ENCODE measurements around the gene RGMB. TPM values are rescaled to one million over a fixed set of nuclear protein-coding genes. Genes with fewer than 3 reads are reported as not detected.

Gene RGMB
- total RNA-seq, 3 donors from 2014 or later, result 22.0 to 23.1 (median 22.1) TPM

GRCh38 chr5:98791898-98792580 lies 18.6 kb downstream of the RGMB start:
- Histone ChIP-seq H3K36me3 (no peaks in the 10 kb centered on the region), H3K27ac (peak overlapping the region in 1 of 2 donors; percentile 36), H3K4me3 (no peak overlapping the region), H3K9me3 (no peaks in the 10 kb centered on the region), H3K4me1 (peaks cover 0 to 8% of the 10 kb centered on the region in 2 donors), H3K27me3 (no peaks in the 10 kb centered on the region)
- no peak for DNase-seq (ENCODE audit: low spot score in 2 of 2)
- intact Hi-C loops (cut with DNase I; ENCODE audit: low total_unique reads), result no loop called here
- TF ChIP-seq CTCF (IDR thresholded peaks at IDR 0.05) (no peak), POLR2A (IDR thresholded peaks at IDR 0.05) (no peak), POLR2AphosphoS5 (IDR thresholded peaks at IDR 0.05) (no peak)

GRCh38 chr5:98793223-98793622 lies 19.8 kb downstream of the RGMB start:
- Histone ChIP-seq H3K4me3 (no peak overlapping the region), H3K36me3 (no peaks in the 10 kb centered on the region), H3K4me1 (no peaks in the 10 kb centered on the region), H3K27ac (no peak overlapping the region), H3K9me3 (no peaks in the 10 kb centered on the region), H3K27me3 (no peaks in the 10 kb centered on the region)
- intact Hi-C loops (cut with DNase I; ENCODE audit: low total_unique reads), result no loop called here
- no peak for DNase-seq (ENCODE audit: low spot score in 2 of 2)
- TF ChIP-seq POLR2AphosphoS5 (IDR thresholded peaks at IDR 0.05), result no peak
- TF ChIP-seq CTCF (IDR thresholded peaks at IDR 0.05), result no peak
- no peak for TF ChIP-seq POLR2A (IDR thresholded peaks at IDR 0.05)

GRCh38 chr5:98794001-98794400 lies 20.5 kb downstream of the RGMB start:
- TF ChIP-seq POLR2A (IDR thresholded peaks at IDR 0.05), result no peak
- no peak for TF ChIP-seq POLR2AphosphoS5 (IDR thresholded peaks at IDR 0.05)
- no peak for TF ChIP-seq CTCF (IDR thresholded peaks at IDR 0.05)
- no peak for DNase-seq (ENCODE audit: low spot score in 2 of 2)
- H3K4me1 ChIP-seq, result no peaks in the 10 kb centered on the region
- H3K36me3 ChIP-seq, result no peaks in the 10 kb centered on the region
- H3K27ac ChIP-seq, result no peak overlapping the region
- no peaks in the 10 kb centered on the region for H3K9me3 ChIP-seq
- intact Hi-C loops (cut with DNase I; ENCODE audit: low total_unique reads), result no loop called here
- H3K4me3 ChIP-seq, result no peak overlapping the region
- H3K27me3 ChIP-seq, result no peaks in the 10 kb centered on the region

GRCh38 chr5:98794414-98795080 lies 21.1 kb downstream of the RGMB start:
- Histone ChIP-seq H3K36me3 (no peaks in the 10 kb centered on the region), H3K27ac (no peak overlapping the region), H3K4me3 (no peak overlapping the region), H3K9me3 (no peaks in the 10 kb centered on the region), H3K27me3 (no peaks in the 10 kb centered on the region), H3K4me1 (no peaks in the 10 kb centered on the region)
- DNase-seq (ENCODE audit: low spot score in 2 of 2), result no peak
- TF ChIP-seq CTCF (IDR thresholded peaks at IDR 0.05) (no peak), POLR2A (IDR thresholded peaks at IDR 0.05) (no peak), POLR2AphosphoS5 (IDR thresholded peaks at IDR 0.05) (no peak)
- intact Hi-C loops (cut with DNase I; ENCODE audit: low total_unique reads), result no loop called here

- no peak for TF ChIP-seq CTCF (IDR thresholded peaks at IDR 0.05)
- TF ChIP-seq POLR2A (IDR thresholded peaks at IDR 0.05), result no peak
- TF ChIP-seq POLR2AphosphoS5 (IDR thresholded peaks at IDR 0.05), result no peak
- intact Hi-C loops (cut with DNase I; ENCODE audit: low total_unique reads), result no loop called here
- DNase-seq (ENCODE audit: low spot score in 2 of 2), result no peak
- no peak overlapping the region for H3K27ac ChIP-seq
- no peaks in the 10 kb centered on the region for H3K27me3 ChIP-seq
- H3K4me3 ChIP-seq, result no peak overlapping the region
- no peaks in the 10 kb centered on the region for H3K4me1 ChIP-seq
- H3K9me3 ChIP-seq, result no peaks in the 10 kb centered on the region
- no peaks in the 10 kb centered on the region for H3K36me3 ChIP-seq
Observed at GRCh38 chr5:98795243-98795642, 21.8 kb downstream of the RGMB start.
